Endothelial cell of umbilical vein (primary cell): ENCODE data around the gene ANXA4. TPM values are rescaled to one million over a fixed set of nuclear protein-coding genes. Genes with fewer than 3 reads are reported as not detected.

ENCODE experiments used
- BruUV-seq: library from RNA; stranded (reverse); fragments of 400-500 nt; replicated peaks from 2 replicates; lab custom pipeline; 2021; lab: Mats Ljungman, UMichigan
- CTCF ChIA-PET: fragments of 300-600, 350-600 bp; sonication (Branson Sonifier 250); formaldehyde crosslinking; loops from one replicate; lab custom pipeline; 2021; ENCODE audit warnings: antibody characterized with exemption, inconsistent platforms; lab: Charles Lee
- POLR2A ChIA-PET: fragments of 300-600, 350-600 bp; sonication (Branson Sonifier 250); formaldehyde crosslinking; loops from one replicate; lab custom pipeline; 2021; ENCODE audit warnings: antibody characterized with exemption, inconsistent platforms; lab: Charles Lee
- DNase-seq: peaks from one replicate; pipeline ENCODE4 v3.0.0-alpha.2; 2011; ENCODE audit warnings: low read depth, low spot score
- FAIRE-seq: peaks from 2 replicates; lab custom pipeline; 2011; peaks lifted over from hg19 to GRCh38; lab: Jason Lieb, UNC
- H2AFZ ChIP-seq: 2 replicates; pipeline ENCODE4 v1.6.0; 2012; ENCODE audit warnings: low read depth, low read length, control low read depth, inconsistent platforms
- H3K27ac ChIP-seq: 2 replicates; pipeline ENCODE4 v1.5.1; 2011; ENCODE audit warnings: low read depth, mild to moderate bottlenecking, control low read depth, low read length, moderate library complexity; ENCODE audit not compliant: insufficient read depth
- H3K27me3 ChIP-seq, 2 experiments: 2 replicates each; pipeline versions ENCODE4 v1.6.0 to v1.6.1; 2011; ENCODE audit warnings: low read length in 2 of 2, mixed read lengths in 1 of 2; ENCODE audit not compliant: control insufficient read depth in 2 of 2, insufficient read depth in 2 of 2
- H3K36me3 ChIP-seq, 2 experiments: 2 replicates in 1 of 2; 3 replicates in 1 of 2; pipeline ENCODE4 v1.5.1; 2011; ENCODE audit warnings: low read length in 2 of 2, mild to moderate bottlenecking in 1 of 2, moderate library complexity in 1 of 2; ENCODE audit not compliant: control insufficient read depth in 2 of 2, insufficient read depth in 2 of 2; ENCODE audit errors: extremely low read depth in 1 of 2
- H3K4me1 ChIP-seq: 3 replicates; pipeline ENCODE4 v1.5.1; 2011; ENCODE audit warnings: mild to moderate bottlenecking, low read length; ENCODE audit not compliant: control insufficient read depth, insufficient read depth; ENCODE audit errors: extremely low read depth
- H3K4me2 ChIP-seq: 2 replicates; pipeline ENCODE4 v1.6.1; 2011; ENCODE audit warnings: low read length, control low read depth, mixed read lengths; ENCODE audit not compliant: insufficient read depth
- H3K4me3 ChIP-seq, 3 experiments: fragments of 200-600 bp in 1 of 3; sonication (generic), shearing (Covaris generic) in 1 of 3; replicated peaks in 1 of 3; 2 replicates each; pipeline ENCODE4 v1.5.1; 2011 to 2016; ENCODE audit warnings: control low read depth in 3 of 3, low read length in 3 of 3, mild to moderate bottlenecking in 2 of 3, inconsistent platforms in 1 of 3, low read depth in 1 of 3, moderate library complexity in 1 of 3; ENCODE audit not compliant: insufficient read depth in 1 of 3
- H3K79me2 ChIP-seq: 2 replicates; pipeline ENCODE4 v1.6.0; 2012; ENCODE audit warnings: low read length, inconsistent platforms; ENCODE audit not compliant: control insufficient read depth, insufficient read depth
- H3K9ac ChIP-seq: replicated peaks from 2 replicates; pipeline ENCODE3; 2011; ENCODE audit warnings: low read length, control low read depth; ENCODE audit not compliant: insufficient read depth; ENCODE audit errors: extremely low read depth
- H3K9me1 ChIP-seq: replicated peaks from 3 replicates; pipeline ENCODE4 v1.6.0; 2011; ENCODE audit warnings: mild to moderate bottlenecking, low read length; ENCODE audit not compliant: control insufficient read depth, insufficient read depth; ENCODE audit errors: extremely low read depth
- H3K9me3 ChIP-seq: replicated peaks from 2 replicates; pipeline ENCODE4 v1.5.1; 2012; ENCODE audit warnings: low read length, inconsistent platforms; ENCODE audit not compliant: control insufficient read depth, insufficient read depth
- H4K20me1 ChIP-seq: replicated peaks from 2 replicates; pipeline ENCODE3; 2011; ENCODE audit warnings: mild to moderate bottlenecking, low read length; ENCODE audit not compliant: control insufficient read depth, insufficient read depth; ENCODE audit errors: extremely low read depth
- EZH2 ChIP-seq: IDR thresholded peaks from 2 replicates; pipeline ENCODE4 v1.6.1; 2012; ENCODE audit warnings: borderline replicate concordance, low read depth, mild to moderate bottlenecking, moderate library complexity, low read length, inconsistent platforms; ENCODE audit not compliant: severe bottlenecking
- FOS ChIP-seq: IDR thresholded peaks from 2 replicates; pipeline ENCODE4 v1.6.1; 2011; ENCODE audit warnings: mild to moderate bottlenecking, low read length, moderate library complexity, borderline replicate concordance; ENCODE audit not compliant: insufficient read depth
- GATA2 ChIP-seq: IDR thresholded peaks from 2 replicates; pipeline ENCODE4 v1.7.0; 2011; ENCODE audit warnings: low read depth, mild to moderate bottlenecking, moderate library complexity, mixed read lengths, low read length; ENCODE audit not compliant: insufficient read length, insufficient read depth
- JUN ChIP-seq: IDR thresholded peaks from 2 replicates; pipeline ENCODE4 v1.6.1; 2011; ENCODE audit warnings: borderline replicate concordance, low read depth; ENCODE audit not compliant: insufficient read length, insufficient read depth
- MYC ChIP-seq: IDR thresholded peaks from one replicate; pipeline ENCODE4 v1.6.1; 2011; ENCODE audit warnings: mild to moderate bottlenecking, low read depth, low read length
- POLR2A ChIP-seq: IDR thresholded peaks from 2 replicates; pipeline ENCODE4 v1.6.1; 2012; ENCODE audit warnings: low read depth, mild to moderate bottlenecking, control low read depth, low read length
- POLR2AphosphoS5 ChIP-seq: IDR thresholded peaks from 2 replicates; pipeline ENCODE4 v1.6.1; 2012; ENCODE audit warnings: low read depth, mild to moderate bottlenecking, control low read depth, low read length, moderate library complexity; ENCODE audit not compliant: insufficient read depth
- dilution Hi-C: fragments of 300-500 bp; cut with MboI; formaldehyde crosslinking; loops from one replicate; pipeline ENCODE4 v1.15.0; 2019; ENCODE audit warnings: low sequenced_read_pairs; ENCODE audit not compliant: extremely low pct_ligation_motif_present
- intact Hi-C: fragments of 100-400 bp; cut with micrococcal nuclease; formaldehyde crosslinking; loops from one replicate; pipeline ENCODE4 v1.10.0; 2022
- polyA plus RNA-seq, 4 experiments: library from polyadenylated mRNA; depleted of rRNA in 3 of 4; stranded (reverse) in 3 of 4; unstranded in 1 of 4; fragments of >200 nt; gene quantifications; 2 replicates each; pipeline versions ENCODE4 v1.2.1 to v1.2.3, GENCODE V29; 2011 to 2012; ENCODE audit warnings: missing spikeins in 1 of 4
- total RNA-seq: library from RNA; stranded (reverse); gene quantifications from 2 replicates; pipeline ENCODE4 v1.2.3, GENCODE V29; 2021
- TF ChIP-seq, protein P1 (sequence below), 2 donors: IDR thresholded peaks; 1 replicate in 1 of 2; 2 replicates in 1 of 2; pipeline ENCODE4 v1.5.1; 2011; ENCODE audit warnings: low read length in 2 of 2, mild to moderate bottlenecking in 2 of 2, moderate library complexity in 2 of 2, control low read depth in 1 of 2, inconsistent platforms in 1 of 2, low read depth in 1 of 2; ENCODE audit not compliant: insufficient read depth in 1 of 2; ENCODE audit errors: extremely low read depth in 1 of 2

Gene ANXA4
- total and polyA plus RNA-seq, 2 donors (not counting 3 experiments of a cell fraction or from before 2014, with no cell fraction given), result 29.4 to 79.6 TPM

GRCh38 chr2:69744456-69744855, 2.5 kb downstream of the ANXA4 start:
- no peaks in the 10 kb centered on the region for H3K36me3 ChIP-seq
- no peaks in the 10 kb centered on the region for H3K27me3 ChIP-seq
- no peaks in the 10 kb centered on the region for H3K9me1 ChIP-seq
- no peak overlapping the region for H3K27ac ChIP-seq
- DNase-seq, result no peak
- H3K4me2 ChIP-seq, result no peak overlapping the region
- H2AFZ ChIP-seq, result no peak overlapping the region
- no peaks in the 10 kb centered on the region for H3K9me3 ChIP-seq
- TF ChIP-seq POLR2A, result no peak
- no peak for TF ChIP-seq POLR2AphosphoS5
- TF ChIP-seq EZH2, result no peak
- dilution Hi-C loops, result no loop called here
- ChIA-PET POLR2A (no interaction called here), CTCF (interaction anchor here (1.3 to 6.3 kb wide), 5 partner anchors 10 to 72 kb away, joined by 3 to 90 read pairs (median 7); no protein-coding TSS in a partner anchor)
- H3K9ac ChIP-seq, result no peak overlapping the region
- no TSS peak for BruUV-seq
- FAIRE-seq, result no peak
- H3K79me2 ChIP-seq, result peaks cover 5% of the 10 kb centered on the region
- no peak overlapping the region for H3K4me3 ChIP-seq
- no peaks in the 10 kb centered on the region for H4K20me1 ChIP-seq
- H3K4me1 ChIP-seq, result peaks cover 9% of the 10 kb centered on the region
- intact Hi-C loops, result no loop called here

DNA sequence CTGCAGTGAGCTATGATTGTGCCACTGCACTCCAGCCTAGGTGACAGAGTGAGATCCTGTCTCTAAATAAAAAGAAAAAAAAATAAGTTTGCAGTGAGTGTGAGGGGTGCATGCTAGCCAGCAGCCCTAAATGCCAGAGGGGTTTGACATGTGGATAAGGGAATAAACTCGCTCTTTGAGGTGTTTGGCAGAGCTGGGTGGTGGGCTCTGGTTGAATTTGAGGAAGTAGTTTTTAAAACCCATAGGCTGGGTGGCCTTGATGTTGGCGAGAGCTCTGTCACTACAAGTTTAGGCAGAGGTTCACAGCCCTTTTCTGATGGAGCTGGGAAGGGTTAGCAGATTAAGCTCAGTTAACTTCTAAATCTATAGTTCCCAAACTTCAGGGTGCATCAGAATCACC, 3.1 kb downstream of the ANXA4 start:
- dilution Hi-C loops, result no loop called here
- Histone ChIP-seq H3K9me3 (no peaks in the 10 kb centered on the region), H3K27ac (no peak overlapping the region), H3K9me1 (no peaks in the 10 kb centered on the region), H3K9ac (no peak overlapping the region), H3K4me1 (peaks cover 9% of the 10 kb centered on the region), H3K4me3 (no peak overlapping the region), H3K36me3 (no peaks in the 10 kb centered on the region), H3K27me3 (no peaks in the 10 kb centered on the region), H3K79me2 (peaks cover 5% of the 10 kb centered on the region), H4K20me1 (no peaks in the 10 kb centered on the region), H3K4me2 (no peak overlapping the region), H2AFZ (no peak overlapping the region)
- POLR2A ChIA-PET, result no interaction called here
- TF ChIP-seq GATA2 (no peak), FOS (no peak), JUN (no peak), EZH2 (no peak), POLR2A (no peak), MYC (no peak)
- TF ChIP-seq, protein P1, sequence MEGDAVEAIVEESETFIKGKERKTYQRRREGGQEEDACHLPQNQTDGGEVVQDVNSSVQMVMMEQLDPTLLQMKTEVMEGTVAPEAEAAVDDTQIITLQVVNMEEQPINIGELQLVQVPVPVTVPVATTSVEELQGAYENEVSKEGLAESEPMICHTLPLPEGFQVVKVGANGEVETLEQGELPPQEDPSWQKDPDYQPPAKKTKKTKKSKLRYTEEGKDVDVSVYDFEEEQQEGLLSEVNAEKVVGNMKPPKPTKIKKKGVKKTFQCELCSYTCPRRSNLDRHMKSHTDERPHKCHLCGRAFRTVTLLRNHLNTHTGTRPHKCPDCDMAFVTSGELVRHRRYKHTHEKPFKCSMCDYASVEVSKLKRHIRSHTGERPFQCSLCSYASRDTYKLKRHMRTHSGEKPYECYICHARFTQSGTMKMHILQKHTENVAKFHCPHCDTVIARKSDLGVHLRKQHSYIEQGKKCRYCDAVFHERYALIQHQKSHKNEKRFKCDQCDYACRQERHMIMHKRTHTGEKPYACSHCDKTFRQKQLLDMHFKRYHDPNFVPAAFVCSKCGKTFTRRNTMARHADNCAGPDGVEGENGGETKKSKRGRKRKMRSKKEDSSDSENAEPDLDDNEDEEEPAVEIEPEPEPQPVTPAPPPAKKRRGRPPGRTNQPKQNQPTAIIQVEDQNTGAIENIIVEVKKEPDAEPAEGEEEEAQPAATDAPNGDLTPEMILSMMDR (IDR thresholded peaks at IDR 0.05; ENCODE audit: extremely low read depth in 1 of 2, insufficient read depth in 1 of 2, low read depth in 1 of 2, low read length in 2 of 2), result no peak
- BruUV-seq, result no TSS peak
- CTCF ChIA-PET, result interaction anchor here (0.9 to 6.3 kb wide), 6 partner anchors 9 to 72 kb away, joined by 3 to 90 read pairs (median 6); no protein-coding TSS in a partner anchor
- DNase-seq (no peak), FAIRE-seq (no peak)
- intact Hi-C loops, result no loop called here
